H7 (cell line): ENCODE data around the gene MAMDC4. TPM values are rescaled to one million over a fixed set of nuclear protein-coding genes. Genes with fewer than 3 reads are reported as not detected.
"Not testable (repeated sequence)": the region's sequence is repeated elsewhere in the genome, so short reads cannot be mapped to it uniquely, and the experiment has no call there.

ENCODE experiments used
- DNase-seq: peaks from one replicate; pipeline ENCODE4 v3.0.0; 2012
- H3K27me3 ChIP-seq: 2 replicates; pipeline ENCODE4 v1.6.0; 2011; ENCODE audit warnings: mild to moderate bottlenecking, low read length; ENCODE audit not compliant: control insufficient read depth, insufficient read depth
- H3K36me3 ChIP-seq: replicated peaks from 2 replicates; pipeline ENCODE4 v1.5.1; 2011; ENCODE audit warnings: low read length; ENCODE audit not compliant: control insufficient read depth, insufficient read depth
- H3K4me3 ChIP-seq: 2 replicates; pipeline ENCODE4 v1.5.1; 2011; ENCODE audit warnings: low read depth, mild to moderate bottlenecking, control low read depth, low read length, moderate library complexity; ENCODE audit not compliant: insufficient read depth
- total RNA-seq: library from RNA; depleted of rRNA; stranded (reverse); fragments of >200 nt; shearing (Covaris generic); gene quantifications from 2 replicates; pipeline ENCODE4 v1.2.3, GENCODE V29; 2014

MAMDC4 gene
- total RNA-seq, 1 experiment from 2014 or later, result 1.2 TPM

DNA sequence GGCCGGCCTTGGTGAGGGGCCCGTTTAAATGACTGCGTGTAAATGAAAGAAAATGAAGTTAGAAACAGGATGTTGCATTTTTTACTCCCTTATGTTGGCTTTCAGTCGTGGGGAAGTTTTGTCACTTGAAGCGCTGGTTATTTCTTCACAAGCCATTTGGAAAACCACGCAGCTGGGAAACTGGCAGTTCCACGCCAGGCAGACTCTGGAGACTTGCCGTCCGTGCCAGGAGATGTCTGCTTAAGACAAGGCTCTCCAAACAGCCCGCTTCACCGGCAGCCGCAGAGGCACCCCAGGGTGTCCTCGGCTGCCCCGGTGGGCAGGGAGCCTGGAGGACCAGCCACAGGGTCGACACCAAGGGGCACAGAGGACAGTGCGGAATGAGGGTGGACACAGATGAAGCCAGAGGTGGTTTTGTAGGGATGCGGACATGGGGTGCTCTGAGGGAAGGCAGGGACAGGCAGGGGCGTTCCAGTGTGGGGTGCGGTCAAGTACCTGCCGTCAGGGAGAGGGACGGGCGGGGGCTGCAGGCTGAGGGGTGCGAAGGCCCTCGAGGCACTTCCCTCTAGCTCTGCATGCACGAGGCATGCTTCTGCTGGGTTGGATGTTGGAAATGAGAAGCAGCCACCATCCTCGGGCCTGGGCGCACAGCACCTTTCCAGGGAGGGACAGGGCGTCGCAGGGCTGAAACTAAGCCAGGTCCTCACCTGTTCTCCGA is 21.0 kb upstream of the MAMDC4 start:
- Histone ChIP-seq H3K27me3 (no peaks in the 10 kb centered on the region), H3K36me3 (peaks cover 24% of the 10 kb centered on the region), H3K4me3 (no peak overlapping the region)
- no peak for DNase-seq

DNA sequence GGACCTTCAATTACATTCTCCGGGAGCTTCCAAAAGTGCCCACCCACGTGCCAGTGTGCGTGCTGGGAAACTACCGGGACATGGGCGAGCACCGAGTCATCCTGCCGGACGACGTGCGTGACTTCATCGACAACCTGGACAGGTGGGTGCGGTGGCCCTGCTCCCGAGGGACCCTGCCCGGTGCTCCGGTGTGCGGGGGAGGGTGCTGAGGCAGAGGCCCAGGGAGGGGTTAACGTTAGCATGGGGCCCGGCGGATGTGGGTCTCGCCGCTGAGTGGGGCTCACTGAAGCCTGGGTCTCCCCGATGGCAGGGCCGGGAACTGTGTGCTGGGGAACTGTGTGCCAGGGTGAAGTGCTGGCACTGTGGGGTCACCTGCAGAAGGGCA is 20.4 kb upstream of the MAMDC4 start:
- DNase-seq, result no peak
- Histone ChIP-seq H3K27me3 (no peaks in the 10 kb centered on the region), H3K36me3 (peaks cover 25% of the 10 kb centered on the region), H3K4me3 (no peak overlapping the region)

GRCh38 chr9:136832581-136832980 is 19.6 kb upstream of the MAMDC4 start:
- Histone ChIP-seq H3K36me3 (peaks cover 25% of the 10 kb centered on the region), H3K4me3 (no peak overlapping the region), H3K27me3 (no peaks in the 10 kb centered on the region)
- DNase-seq, result no peak

GRCh38 chr9:136833381-136834048 is 18.6 kb upstream of the MAMDC4 start:
- DNase-seq, H3K27me3 ChIP-seq, H3K4me3 ChIP-seq: not testable (repeated sequence)
- H3K36me3 ChIP-seq, result peaks cover 24% of the 10 kb centered on the region

DNA sequence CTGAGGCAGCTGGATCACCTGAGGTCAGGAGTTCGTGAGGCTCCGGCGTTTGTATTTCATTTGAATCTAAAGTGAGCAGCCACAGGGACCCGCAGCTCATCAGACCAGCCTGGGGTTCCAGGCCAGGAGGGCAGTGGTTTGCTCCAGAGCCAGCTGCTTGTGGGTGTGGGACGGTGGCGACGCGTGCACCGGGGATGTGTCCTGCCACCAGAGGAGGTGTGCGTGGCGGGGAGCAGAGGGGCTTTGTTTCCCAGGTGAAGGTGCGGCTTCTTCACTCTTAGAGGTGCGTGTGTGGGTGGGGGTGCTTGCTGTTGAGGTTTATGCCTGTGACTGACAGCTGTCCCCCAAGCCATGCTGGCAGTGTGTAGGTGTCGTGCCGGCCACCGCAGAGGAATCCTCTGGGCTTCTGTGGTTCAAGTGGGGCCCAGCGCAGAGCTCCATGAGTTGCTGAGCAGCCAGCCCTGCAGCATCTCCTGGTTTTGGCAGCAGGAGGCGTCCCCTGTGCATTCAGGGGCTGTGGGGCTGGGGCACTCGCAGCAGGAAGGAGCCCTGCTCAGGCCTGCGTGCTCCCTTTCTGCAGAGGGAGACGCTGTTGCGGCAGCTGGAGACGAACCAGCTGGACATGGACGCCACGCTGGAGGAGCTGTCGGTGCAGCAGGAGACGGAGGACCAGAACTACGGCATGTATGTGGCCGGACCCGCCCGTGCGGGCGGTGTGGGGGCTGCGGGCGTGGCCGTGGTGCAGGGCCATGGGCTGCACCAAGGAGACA is 16.8 kb upstream of the MAMDC4 start:
- H3K36me3 ChIP-seq, result peaks cover 18% of the 10 kb centered on the region
- no peaks in the 10 kb centered on the region for H3K27me3 ChIP-seq
- DNase-seq, result no peak
- H3K4me3 ChIP-seq, result no peak overlapping the region

- Histone ChIP-seq H3K36me3 (peaks cover 12% of the 10 kb centered on the region), H3K4me3 (no peak overlapping the region), H3K27me3 (no peaks in the 10 kb centered on the region)
- DNase-seq, result no peak
These were observed 15.9 kb upstream of the MAMDC4 start for GRCh38 chr9:136835932-136836904.

- peaks cover 8% of the 10 kb centered on the region for H3K36me3 ChIP-seq
- H3K27me3 ChIP-seq, result no peaks in the 10 kb centered on the region
- no peak overlapping the region for H3K4me3 ChIP-seq
- no peak for DNase-seq
These were observed 14.8 kb upstream of the MAMDC4 start for GRCh38 chr9:136837146-136837855.

DNA sequence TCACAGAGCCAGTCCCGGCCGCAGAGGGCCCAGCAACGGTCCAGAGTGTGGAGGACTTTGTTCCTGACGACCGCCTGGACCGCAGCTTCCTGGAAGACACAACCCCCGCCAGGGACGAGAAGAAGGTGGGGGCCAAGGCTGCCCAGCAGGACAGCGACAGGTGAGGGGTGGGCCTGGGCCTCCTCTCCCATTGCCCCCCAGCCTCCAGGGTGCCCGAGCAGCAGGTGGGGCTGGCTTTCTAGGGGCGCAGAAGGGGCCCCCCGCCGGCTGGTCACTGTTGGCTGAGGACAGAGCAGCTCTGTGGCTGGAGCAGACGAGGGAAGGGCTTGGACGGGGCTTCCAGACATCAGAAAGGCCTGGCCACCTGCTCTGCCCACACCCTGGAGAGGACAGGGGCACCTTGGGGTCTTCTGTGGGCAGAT is 14.3 kb upstream of the MAMDC4 start:
- not testable (repeated sequence) for DNase-seq, H3K36me3 ChIP-seq, H3K27me3 ChIP-seq, H3K4me3 ChIP-seq

- no peak for DNase-seq
These were observed 13.6 kb upstream of the MAMDC4 start for GRCh38 chr9:136838314-136839228.

GRCh38 chr9:136839229-136840139 is 12.7 kb upstream of the MAMDC4 start:
- Histone ChIP-seq H3K4me3 (no peak overlapping the region), H3K27me3 (no peaks in the 10 kb centered on the region), H3K36me3 (peaks cover 7% of the 10 kb centered on the region)
- no peak for DNase-seq

More at GRCh38 chr9:136838314-136839228, 13.6 kb upstream of the MAMDC4 start:
- H3K27me3 ChIP-seq, result no peaks in the 10 kb centered on the region
- H3K36me3 ChIP-seq, result peaks cover 7% of the 10 kb centered on the region
- H3K4me3 ChIP-seq, result no peak overlapping the region

- DNase-seq, result peak; percentile 90
These were observed 11.8 kb upstream of the MAMDC4 start for GRCh38 chr9:136840140-136840876.

More at GRCh38 chr9:136840140-136840876, 11.8 kb upstream of the MAMDC4 start:
- Histone ChIP-seq H3K27me3 (no peaks in the 10 kb centered on the region), H3K4me3 (no peak overlapping the region), H3K36me3 (peaks cover 7% of the 10 kb centered on the region)
